Lower leg skin (tissue), 3 donors: ENCODE measurements around the gene GPC6.

Experiments
- CTCF ChIP-seq, 3 donors: fragments of 450-650 bp; IDR thresholded peaks; one replicate each; pipeline ENCODE4 v1.5.1; 2016; ENCODE audit warnings: antibody characterized with exemption in 3 of 3, mild to moderate bottlenecking in 3 of 3, moderate library complexity in 2 of 3
- POLR2A ChIP-seq, 2 donors: fragments of 450-650 bp; IDR thresholded peaks; one replicate each; pipeline ENCODE4 v1.6.1; 2016 to 2017; ENCODE audit warnings: antibody characterized with exemption in 2 of 2, mild to moderate bottlenecking in 1 of 2, moderate library complexity in 1 of 2

- no peak for TF ChIP-seq POLR2A (IDR thresholded peaks at IDR 0.05)
- no peak for TF ChIP-seq CTCF (IDR thresholded peaks at IDR 0.05)
These were observed 1189.1 kb downstream of the GPC6 start for GRCh38 chr13:94415500-94416237.
